ENCODE data around the gene BRS3.
"Not testable (repeated sequence)": the region's sequence is repeated elsewhere in the genome, so short reads cannot be mapped to it uniquely, and the experiment has no call there.

Gene BRS3

GRCh38 chrX:136487647-136488046, at the start of gene BRS3:
Gene BRS3 (plus strand): TSS chrX:136487947. CDS start chrX:136488115, 168 bp downstream.
- DNase-seq (ENCODE audit: low read depth, low spot score): no peak

GRCh38 chrX:136438192-136438591, 49.6 kb upstream of the BRS3 start:
- DNase-seq (ENCODE audit: low read depth, low spot score): no peak

GRCh38 chrX:136445674-136446073, 42.1 kb upstream of the BRS3 start:
- not testable (repeated sequence) for DNase-seq (ENCODE audit: low read depth, low spot score)

GRCh38 chrX:136446208-136446607, 41.5 kb upstream of the BRS3 start:
- DNase-seq (ENCODE audit: low read depth, low spot score): no peak

GRCh38 chrX:136447308-136447707, 40.4 kb upstream of the BRS3 start:
- no peak for DNase-seq (ENCODE audit: low read depth, low spot score)

GRCh38 chrX:136447968-136448367, 39.8 kb upstream of the BRS3 start:
- no peak for DNase-seq (ENCODE audit: low read depth, low spot score)

GRCh38 chrX:136450050-136450830, 37.5 kb upstream of the BRS3 start:
- no peak for DNase-seq (ENCODE audit: low read depth, low spot score)

- DNase-seq (ENCODE audit: low read depth, low spot score): no peak
These were observed 35.1 kb upstream of the BRS3 start for GRCh38 chrX:136452614-136453013.

- DNase-seq (ENCODE audit: low read depth, low spot score): no peak
These were observed 34.6 kb upstream of the BRS3 start for GRCh38 chrX:136453114-136453513.

- DNase-seq (ENCODE audit: low read depth, low spot score): no peak
These were observed 34.0 kb upstream of the BRS3 start for GRCh38 chrX:136453771-136454170.

GRCh38 chrX:136456133-136456532, 31.6 kb upstream of the BRS3 start:
- DNase-seq (ENCODE audit: low read depth, low spot score): no peak

- DNase-seq (ENCODE audit: low read depth, low spot score): no peak
These were observed 30.3 kb upstream of the BRS3 start for GRCh38 chrX:136457303-136457917.

GRCh38 chrX:136464589-136464988, 23.2 kb upstream of the BRS3 start:
- DNase-seq (ENCODE audit: low read depth, low spot score): no peak

- no peak for DNase-seq (ENCODE audit: low read depth, low spot score)
These were observed 20.4 kb upstream of the BRS3 start for GRCh38 chrX:136467303-136467702.

GRCh38 chrX:136468391-136469103, 19.2 kb upstream of the BRS3 start:
- no peak for DNase-seq (ENCODE audit: low read depth, low spot score)

GRCh38 chrX:136473663-136474062, 14.1 kb upstream of the BRS3 start:
- DNase-seq (ENCODE audit: low read depth, low spot score): no peak

- no peak for DNase-seq (ENCODE audit: low read depth, low spot score)
These were observed 12.5 kb upstream of the BRS3 start for GRCh38 chrX:136475236-136475635.

GRCh38 chrX:136476501-136476900, 11.2 kb upstream of the BRS3 start:
- DNase-seq (ENCODE audit: low read depth, low spot score): no peak

- DNase-seq (ENCODE audit: low read depth, low spot score): no peak
These were observed 10.7 kb upstream of the BRS3 start for GRCh38 chrX:136477026-136477425.

GRCh38 chrX:136480383-136480782, 7.4 kb upstream of the BRS3 start:
- DNase-seq (ENCODE audit: low read depth, low spot score): no peak

- no peak for DNase-seq (ENCODE audit: low read depth, low spot score)
These were observed 959 bp downstream of the BRS3 start for GRCh38 chrX:136488706-136489105.

- DNase-seq (ENCODE audit: low read depth, low spot score): no peak
These were observed 4.1 kb downstream of the BRS3 start for GRCh38 chrX:136491832-136492231.

- no peak for DNase-seq (ENCODE audit: low read depth, low spot score)
These were observed 5.3 kb downstream of the BRS3 start for GRCh38 chrX:136493011-136493410.

Measured in astrocyte of the hippocampus (primary cell).